ENCODE measurements around the gene CLASP1.

- TF ChIP-seq POLR2A (IDR thresholded peaks at IDR 0.05; ENCODE audit: low read depth, low read length): no peak
- no peak for TF ChIP-seq TAF1 (IDR thresholded peaks at IDR 0.05; ENCODE audit: low read depth, low read length)
These were observed 148.2 kb downstream of the CLASP1 start for GRCh38 chr2:121501031-121501430.

Data from GM12891 (cell line).